ENCODE data around the gene ZFPL1. TPM values are rescaled to one million over a fixed set of nuclear protein-coding genes. Genes with fewer than 3 reads are reported as not detected.

The ZFPL1 gene
- total RNA-seq, 4 donors from 2014 or later = 28.3 to 74.4 (median 49.3) TPM

DNA sequence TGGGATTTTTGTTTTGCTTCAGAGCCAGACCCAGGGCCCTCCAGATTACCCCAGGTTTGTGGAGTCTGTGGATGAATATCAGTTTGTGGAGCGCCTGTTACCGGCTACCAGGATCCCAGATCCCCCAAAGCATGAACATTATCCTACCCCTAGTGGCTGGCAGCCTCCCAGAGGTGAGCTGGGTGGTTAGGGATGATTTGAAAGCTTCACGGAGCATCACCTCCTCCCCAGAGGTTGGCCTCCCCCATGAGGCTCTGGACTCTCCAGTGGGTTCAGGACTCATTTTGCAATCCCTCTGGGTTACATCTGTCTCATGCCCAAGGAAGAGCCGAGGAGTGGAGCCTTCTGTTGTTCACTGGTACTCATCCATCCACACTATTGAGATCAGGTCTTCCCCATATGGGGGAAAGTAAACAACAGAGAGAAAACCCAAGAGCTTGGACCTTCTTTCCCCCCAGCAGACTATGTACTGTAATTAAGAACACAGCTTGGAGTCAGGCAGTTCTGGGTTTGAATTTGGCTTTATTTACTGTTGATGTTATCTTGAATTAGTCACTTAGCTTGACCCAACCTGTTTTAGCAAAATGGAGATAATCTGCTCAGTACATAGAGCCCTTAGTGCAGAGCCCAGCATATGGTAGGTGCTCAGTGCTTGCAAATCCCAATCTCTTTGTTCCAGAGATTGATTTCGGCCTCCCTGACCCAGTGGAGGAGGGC, 40.6 kb downstream of the ZFPL1 start:
- DNase-seq = no peak
- Histone ChIP-seq H3K4me3 (replicated peaks in 1 of 3) (no peak overlapping the region), H3K27ac (no peak overlapping the region), H3K4me1 (peaks cover 13 to 19% of the 10 kb centered on the region in 2 donors), H3K27me3 (no peaks in the 10 kb centered on the region), H3K36me3 (peaks cover 59 to 61% of the 10 kb centered on the region in 2 donors), H3K9me3 (no peaks in the 10 kb centered on the region)
- no peak for TF ChIP-seq POLR2A (IDR thresholded peaks at IDR 0.05)
- TF ChIP-seq CTCF (IDR thresholded peaks at IDR 0.05) = no peak
- intact Hi-C loops (cut with DNase I) = no loop called here
- 86 to 87% methylated on average over 5 of the region's 5 CpGs for WGBS, 2 donors

DNA sequence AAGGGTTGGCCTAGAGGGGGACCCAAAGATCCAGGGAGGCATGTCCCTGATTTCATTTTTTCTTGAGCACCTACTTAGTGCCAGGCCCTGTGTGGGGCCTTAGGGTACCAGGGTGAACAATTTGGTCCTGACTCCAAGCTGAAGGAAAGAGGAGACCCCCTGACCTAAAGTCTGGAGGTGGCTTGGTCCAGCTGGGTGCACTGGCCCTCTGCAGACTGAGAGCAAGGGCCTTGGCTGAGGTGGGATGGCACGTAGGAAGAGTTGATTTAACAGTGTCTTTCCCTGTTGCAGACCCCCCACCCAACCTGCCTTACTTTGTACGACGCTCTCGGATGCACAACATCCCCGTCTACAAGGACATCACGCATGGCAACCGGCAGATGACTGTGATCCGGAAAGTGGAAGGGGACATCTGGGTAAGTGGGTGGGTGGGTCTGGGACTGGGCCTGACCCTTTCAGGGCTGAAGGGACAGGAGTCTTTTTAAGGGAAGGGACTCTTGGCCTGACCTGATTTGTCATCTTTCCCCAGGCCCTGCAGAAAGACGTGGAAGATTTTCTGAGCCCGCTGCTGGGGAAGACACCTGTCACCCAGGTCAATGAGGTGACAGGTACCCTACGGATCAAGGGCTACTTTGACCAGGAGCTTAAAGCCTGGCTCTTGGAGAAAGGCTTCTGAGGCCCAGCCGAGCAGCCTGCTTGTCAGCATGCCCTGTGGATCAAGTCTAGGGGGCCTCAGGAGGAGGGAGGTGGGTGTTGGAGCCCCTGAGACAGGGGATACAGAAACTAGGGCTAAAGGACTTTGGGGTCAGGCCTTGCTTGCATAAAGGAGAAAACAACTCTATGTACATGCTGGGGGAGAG, 41.4 kb downstream of the ZFPL1 start:
- peaks cover 61% of the 10 kb centered on the region in 2 donors for H3K36me3 ChIP-seq

GRCh38 chr11:65126624-65127274, 42.7 kb downstream of the ZFPL1 start:
- intact Hi-C loops (cut with DNase I) = no loop called here
- H3K36me3 ChIP-seq = peaks cover 69 to 70% of the 10 kb centered on the region in 2 donors
- no peaks in the 10 kb centered on the region for H3K27me3 ChIP-seq
- 76 to 88% methylated on average over 6 of the region's 6 CpGs for WGBS, 2 donors
- DNase-seq = no peak
- peaks cover 5 to 7% of the 10 kb centered on the region in 2 donors for H3K4me1 ChIP-seq
- no peak overlapping the region for H3K4me3 ChIP-seq (replicated peaks in 1 of 3)
- no peak for TF ChIP-seq CTCF (IDR thresholded peaks at IDR 0.05)
- no peaks in the 10 kb centered on the region for H3K9me3 ChIP-seq
- no peak overlapping the region for H3K27ac ChIP-seq

More for the DNA sequence above, 41.4 kb downstream of the ZFPL1 start:
- DNase-seq = no peak
- TF ChIP-seq POLR2A (IDR thresholded peaks at IDR 0.05) = no peak
- no peak for TF ChIP-seq CTCF (IDR thresholded peaks at IDR 0.05)
- no peak overlapping the region for H3K27ac ChIP-seq
- no peaks in the 10 kb centered on the region for H3K27me3 ChIP-seq
- no peaks in the 10 kb centered on the region for H3K9me3 ChIP-seq
- 86 to 92% methylated on average over 12 of the region's 12 CpGs for WGBS, 2 donors
- peaks cover 13 to 19% of the 10 kb centered on the region in 2 donors for H3K4me1 ChIP-seq
- no peak overlapping the region for H3K4me3 ChIP-seq (replicated peaks in 1 of 3)
- intact Hi-C loops (cut with DNase I) = no loop called here

DNA sequence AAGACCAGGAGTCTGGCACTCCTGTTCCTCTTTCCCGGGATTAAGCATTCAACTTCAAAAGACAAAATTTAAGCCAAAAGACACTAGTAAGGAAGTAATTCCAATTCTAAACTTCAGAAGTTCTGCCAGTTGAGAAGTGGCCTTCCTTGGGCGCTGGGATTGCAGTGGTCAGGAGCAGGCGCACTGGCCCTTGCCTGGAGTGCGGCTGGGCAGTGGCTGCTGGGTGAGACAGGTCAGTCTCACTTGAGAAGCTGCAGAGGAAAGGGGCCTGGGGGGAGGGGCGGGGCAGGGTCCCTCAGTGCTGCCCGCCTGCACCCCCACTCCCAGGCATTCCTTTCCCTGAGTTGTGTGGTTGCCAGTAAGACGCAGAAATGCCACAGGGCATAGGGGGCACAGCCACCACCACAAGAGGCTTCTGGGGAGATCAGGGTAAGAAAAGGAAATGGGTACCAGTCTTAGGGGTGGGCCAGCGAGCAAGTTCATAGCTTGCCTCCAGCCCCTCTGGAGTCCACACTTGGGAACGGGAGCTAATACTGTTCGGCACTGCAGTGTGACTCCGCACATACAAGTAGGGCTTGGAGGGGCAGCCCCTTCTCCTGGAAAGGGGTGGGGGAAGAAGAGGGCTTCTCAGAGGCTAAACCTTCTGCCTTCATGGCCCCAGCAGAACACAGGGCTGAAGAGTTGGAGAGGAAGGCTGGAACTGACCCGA, 43.6 kb downstream of the ZFPL1 start:
- TF ChIP-seq POLR2A (IDR thresholded peaks at IDR 0.05) = no peak
- no peak for TF ChIP-seq CTCF (IDR thresholded peaks at IDR 0.05)
- Histone ChIP-seq H3K4me1 (peaks cover 2 to 9% of the 10 kb centered on the region in 2 donors), H3K9me3 (no peaks in the 10 kb centered on the region), H3K4me3 (replicated peaks in 1 of 3) (no peak overlapping the region), H3K27ac (no peak overlapping the region), H3K27me3 (no peaks in the 10 kb centered on the region), H3K36me3 (peaks cover 76 to 78% of the 10 kb centered on the region in 2 donors)
- DNase-seq = no peak
- WGBS, 2 donors = 79% methylated on average over 10 to 12 of the region's 12 CpGs
- intact Hi-C loops (cut with DNase I) = no loop called here
